Gastroesophageal sphincter (tissue), 4 donors: ENCODE measurements around the gene GALNTL6. TPM values are rescaled to one million over a fixed set of nuclear protein-coding genes. Genes with fewer than 3 reads are reported as not detected.
A peak's percentile ranks its signal among the peaks of the same experiment; 100 is the strongest.

ENCODE experiments used
- ATAC-seq: fragments of 150-250 bp; one replicate; pipeline ENCODE4 v1.9.1; 2016; ENCODE audit warnings: mild to moderate bottlenecking, moderate library complexity
- H3K27ac ChIP-seq, 4 donors: fragments of 200-600 bp; sonication (generic) in 3 of 4; 1 replicate in 3 of 4; 2 replicates in 1 of 4; pipeline ENCODE4 v1.5.1; 2016 to 2019
- H3K27me3 ChIP-seq: fragments of 200-600 bp; sonication (generic); one replicate; pipeline ENCODE4 v1.5.1; 2019
- H3K36me3 ChIP-seq, 2 donors: fragments of 200-600 bp; sonication (generic); one replicate each; pipeline ENCODE4 v1.5.1; 2019; ENCODE audit warnings: control low read depth in 1 of 2
- H3K4me1 ChIP-seq, 3 donors: fragments of 200-600 bp; sonication (generic); 1 replicate in 2 of 3; 2 replicates in 1 of 3; pipeline ENCODE4 v1.5.1; 2016 to 2019; ENCODE audit warnings: control low read depth in 2 of 3
- H3K4me3 ChIP-seq, 2 donors: fragments of 200-600 bp; sonication (generic); one replicate each; pipeline ENCODE4 v1.5.1; 2019; ENCODE audit warnings: mild to moderate bottlenecking in 1 of 2, moderate library complexity in 1 of 2
- H3K9me3 ChIP-seq, 3 donors: fragments of 200-600 bp; sonication (generic); one replicate each; pipeline ENCODE4 v1.5.1; 2017 to 2019; ENCODE audit warnings: control low read depth in 2 of 3
- EP300 ChIP-seq: sonication (generic); formaldehyde crosslinking; IDR thresholded peaks from one replicate; pipeline ENCODE4 v1.6.1; 2017; ENCODE audit warnings: antibody characterized with exemption, mild to moderate bottlenecking
- POLR2A ChIP-seq, 2 donors: fragments of 450-650 bp; IDR thresholded peaks; one replicate each; pipeline ENCODE4 v1.6.1; 2017; ENCODE audit warnings: antibody characterized with exemption in 2 of 2, mild to moderate bottlenecking in 2 of 2, moderate library complexity in 1 of 2
- POLR2AphosphoS5 ChIP-seq: sonication (generic); formaldehyde crosslinking; IDR thresholded peaks from one replicate; pipeline ENCODE4 v1.6.1; 2017; ENCODE audit warnings: antibody characterized with exemption
- WGBS, 2 donors: methylation state at CpG; one replicate each; pipeline ENCODE4 v1.1.5; 2018; ENCODE audit warnings: low coverage in 1 of 2; 5-methylcytosine and 5-hydroxymethylcytosine counted together
- total RNA-seq, 4 donors: library from RNA; depleted of rRNA; stranded (reverse); fragments of >200 nt; gene quantifications; one replicate each; pipeline ENCODE4 v1.1.0, GENCODE V29; 2016
- TF ChIP-seq, protein P1 (sequence below), 4 experiments: fragments of 200-600 bp in 2 of 4; fragments of 450-650 bp in 2 of 4; sonication (generic) in 1 of 4; IDR thresholded peaks; one replicate each; pipeline ENCODE4 v1.5.1; 2017 to 2019; ENCODE audit warnings: antibody characterized with exemption in 4 of 4, mild to moderate bottlenecking in 2 of 4, moderate library complexity in 2 of 4

The GALNTL6 gene
- total RNA-seq, 4 donors from 2014 or later: not detected

DNA sequence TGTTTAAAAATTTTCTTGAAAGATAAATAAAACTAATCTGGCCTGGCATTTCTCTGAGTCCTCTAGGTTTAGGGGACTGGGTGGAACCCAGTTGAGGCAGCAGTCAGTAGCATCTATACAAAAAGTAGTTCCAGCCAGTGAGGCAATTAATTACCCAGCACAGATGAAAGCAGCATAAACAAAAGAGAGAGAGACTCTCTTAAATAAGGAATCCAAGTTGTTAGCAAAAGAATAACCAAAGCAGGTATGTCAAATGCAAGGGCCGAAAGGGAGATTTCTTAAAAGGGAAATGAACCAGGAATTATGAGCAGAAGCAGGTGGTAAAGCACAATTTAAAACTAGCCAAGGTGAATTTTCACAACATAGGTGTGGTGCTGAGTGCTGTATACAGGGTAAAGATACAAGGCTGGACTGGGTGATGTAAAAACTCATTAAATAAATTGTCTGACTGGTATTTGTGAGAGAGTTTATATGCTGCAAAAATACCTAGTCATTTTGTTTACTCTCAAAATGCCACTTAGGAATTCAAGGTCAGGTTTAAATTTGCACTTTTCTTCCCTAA is 1260.8 kb downstream of the GALNTL6 start:
- Histone ChIP-seq H3K4me3 (no peak overlapping the region), H3K4me1 (peaks cover 0 to 11% (median 0%) of the 10 kb centered on the region in 3 donors), H3K27ac (no peak overlapping the region), H3K36me3 (no peaks in the 10 kb centered on the region), H3K9me3 (peaks cover 0 to 23% (median 0%) of the 10 kb centered on the region in 3 donors), H3K27me3 (no peaks in the 10 kb centered on the region)
- 18 to 27% methylated on average over 1 of the region's 1 CpG for WGBS, 2 donors
- no peak for ATAC-seq
- no peak for TF ChIP-seq POLR2AphosphoS5
- TF ChIP-seq EP300: no peak
- TF ChIP-seq, protein P1, sequence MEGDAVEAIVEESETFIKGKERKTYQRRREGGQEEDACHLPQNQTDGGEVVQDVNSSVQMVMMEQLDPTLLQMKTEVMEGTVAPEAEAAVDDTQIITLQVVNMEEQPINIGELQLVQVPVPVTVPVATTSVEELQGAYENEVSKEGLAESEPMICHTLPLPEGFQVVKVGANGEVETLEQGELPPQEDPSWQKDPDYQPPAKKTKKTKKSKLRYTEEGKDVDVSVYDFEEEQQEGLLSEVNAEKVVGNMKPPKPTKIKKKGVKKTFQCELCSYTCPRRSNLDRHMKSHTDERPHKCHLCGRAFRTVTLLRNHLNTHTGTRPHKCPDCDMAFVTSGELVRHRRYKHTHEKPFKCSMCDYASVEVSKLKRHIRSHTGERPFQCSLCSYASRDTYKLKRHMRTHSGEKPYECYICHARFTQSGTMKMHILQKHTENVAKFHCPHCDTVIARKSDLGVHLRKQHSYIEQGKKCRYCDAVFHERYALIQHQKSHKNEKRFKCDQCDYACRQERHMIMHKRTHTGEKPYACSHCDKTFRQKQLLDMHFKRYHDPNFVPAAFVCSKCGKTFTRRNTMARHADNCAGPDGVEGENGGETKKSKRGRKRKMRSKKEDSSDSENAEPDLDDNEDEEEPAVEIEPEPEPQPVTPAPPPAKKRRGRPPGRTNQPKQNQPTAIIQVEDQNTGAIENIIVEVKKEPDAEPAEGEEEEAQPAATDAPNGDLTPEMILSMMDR (IDR thresholded peaks at IDR 0.05): no peak
- TF ChIP-seq POLR2A (IDR thresholded peaks at IDR 0.05): no peak

DNA sequence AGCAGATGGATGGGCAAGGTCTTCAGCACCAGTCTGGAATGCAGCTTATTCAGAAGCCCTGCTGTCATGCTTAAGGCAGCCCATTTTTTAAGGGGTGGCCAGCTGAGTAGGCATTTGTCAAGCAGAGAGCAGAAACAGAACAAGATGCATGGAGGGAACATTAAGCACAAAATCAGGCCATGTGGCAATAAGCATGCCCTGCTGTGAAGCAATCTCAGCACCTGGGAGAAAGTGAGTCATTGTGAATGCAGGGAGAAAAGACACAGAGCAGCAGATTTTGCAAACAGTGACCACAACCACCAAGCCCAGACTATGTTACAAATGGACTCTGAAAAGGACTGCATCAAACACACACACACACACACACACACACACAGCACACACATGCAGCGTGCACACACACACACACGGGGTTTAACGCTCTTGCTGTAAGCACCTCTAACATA is 1261.3 kb downstream of the GALNTL6 start:
- Histone ChIP-seq H3K4me1 (peaks cover 0 to 11% (median 0%) of the 10 kb centered on the region in 3 donors), H3K27ac (no peak overlapping the region), H3K4me3 (no peak overlapping the region), H3K36me3 (no peaks in the 10 kb centered on the region), H3K27me3 (no peaks in the 10 kb centered on the region), H3K9me3 (peaks cover 0 to 18% (median 0%) of the 10 kb centered on the region in 3 donors)
- WGBS, 2 donors: 60 to 90% methylated on average over 3 of the region's 3 CpGs
- ATAC-seq: peak; percentile 68
- TF ChIP-seq POLR2A (IDR thresholded peaks at IDR 0.05) (no peak), EP300 (no peak), POLR2AphosphoS5 (peak; percentile 88)
- TF ChIP-seq, protein P1 (IDR thresholded peaks at IDR 0.05): no peak

GRCh38 chr4:173076903-173077634 is 1263.9 kb downstream of the GALNTL6 start:
- TF ChIP-seq POLR2A (IDR thresholded peaks at IDR 0.05) (no peak), POLR2AphosphoS5 (no peak), EP300 (no peak)
- TF ChIP-seq, protein P1 (IDR thresholded peaks at IDR 0.05): no peak
- ATAC-seq: no peak
- whole genome bisulfite sequencing, 2 donors: 70 to 100% methylated on average over 1 to 3 of the region's 3 CpGs
- peaks cover 0 to 11% (median 0%) of the 10 kb centered on the region in 3 donors for H3K4me1 ChIP-seq
- H3K27ac ChIP-seq: no peak overlapping the region
- no peaks in the 10 kb centered on the region for H3K27me3 ChIP-seq
- no peaks in the 10 kb centered on the region for H3K36me3 ChIP-seq
- no peak overlapping the region for H3K4me3 ChIP-seq
- H3K9me3 ChIP-seq: peaks cover 0 to 5% (median 0%) of the 10 kb centered on the region in 3 donors

- H3K4me3 ChIP-seq: no peak overlapping the region
- no peaks in the 10 kb centered on the region for H3K27me3 ChIP-seq
- TF ChIP-seq POLR2A (IDR thresholded peaks at IDR 0.05) (no peak), EP300 (no peak), POLR2AphosphoS5 (no peak)
- TF ChIP-seq, protein P1 (IDR thresholded peaks at IDR 0.05): no peak
- H3K36me3 ChIP-seq: no peaks in the 10 kb centered on the region
- no peaks in the 10 kb centered on the region for H3K4me1 ChIP-seq
- no peak for ATAC-seq
- H3K27ac ChIP-seq: no peak overlapping the region
- peaks cover 0 to 3% (median 0%) of the 10 kb centered on the region in 3 donors for H3K9me3 ChIP-seq
Observed at GRCh38 chr4:173088144-173088543, 1274.9 kb downstream of the GALNTL6 start.
